ENCODE measurements around the gene ARHGEF25. TPM values are rescaled to one million over a fixed set of nuclear protein-coding genes. Genes with fewer than 3 reads are reported as not detected.
"Not testable (repeated sequence)": the region's sequence is repeated elsewhere in the genome, so short reads cannot be mapped to it uniquely, and the experiment has no call there.

The ARHGEF25 gene
- polyA plus RNA-seq, 3 donors: 26.7 to 31.4 (median 27.8) TPM

DNA sequence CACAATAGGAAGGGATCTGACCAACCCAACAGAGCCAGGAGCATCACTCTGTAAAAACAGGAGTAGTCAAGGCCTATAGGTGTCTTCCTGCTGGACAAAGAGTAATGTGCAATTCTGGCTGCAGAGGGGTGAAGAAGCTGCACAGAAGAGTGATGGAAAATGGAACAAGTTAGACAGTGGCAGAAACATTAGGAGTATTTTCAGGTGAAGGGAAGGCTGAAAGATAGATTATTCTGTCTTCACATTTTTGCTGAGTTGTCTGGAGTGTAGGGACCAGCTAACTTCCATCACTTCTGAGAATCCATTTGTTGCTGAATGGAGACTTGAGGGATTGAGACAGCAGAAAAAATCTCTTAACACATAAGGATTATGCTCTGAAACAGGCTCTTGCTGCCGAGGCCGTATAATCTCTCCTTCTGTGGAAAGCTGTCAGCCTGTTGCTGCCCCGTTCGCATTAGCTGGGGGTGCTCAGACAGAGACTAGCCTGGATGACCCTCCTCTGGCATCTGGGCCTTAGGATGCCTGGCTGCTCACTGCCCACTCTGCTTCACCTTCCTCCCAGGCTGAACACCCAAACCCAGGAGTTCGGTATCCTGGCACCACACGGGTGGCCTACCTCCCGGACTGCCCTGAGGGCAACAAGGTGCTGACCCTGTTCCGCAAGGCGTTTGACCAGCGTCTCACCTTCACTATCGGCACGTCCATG, 3.1 kb upstream of the ARHGEF25 start:
- DNase-seq (ENCODE audit: low read depth in 3 of 3, low spot score in 2 of 3): no peak

DNA sequence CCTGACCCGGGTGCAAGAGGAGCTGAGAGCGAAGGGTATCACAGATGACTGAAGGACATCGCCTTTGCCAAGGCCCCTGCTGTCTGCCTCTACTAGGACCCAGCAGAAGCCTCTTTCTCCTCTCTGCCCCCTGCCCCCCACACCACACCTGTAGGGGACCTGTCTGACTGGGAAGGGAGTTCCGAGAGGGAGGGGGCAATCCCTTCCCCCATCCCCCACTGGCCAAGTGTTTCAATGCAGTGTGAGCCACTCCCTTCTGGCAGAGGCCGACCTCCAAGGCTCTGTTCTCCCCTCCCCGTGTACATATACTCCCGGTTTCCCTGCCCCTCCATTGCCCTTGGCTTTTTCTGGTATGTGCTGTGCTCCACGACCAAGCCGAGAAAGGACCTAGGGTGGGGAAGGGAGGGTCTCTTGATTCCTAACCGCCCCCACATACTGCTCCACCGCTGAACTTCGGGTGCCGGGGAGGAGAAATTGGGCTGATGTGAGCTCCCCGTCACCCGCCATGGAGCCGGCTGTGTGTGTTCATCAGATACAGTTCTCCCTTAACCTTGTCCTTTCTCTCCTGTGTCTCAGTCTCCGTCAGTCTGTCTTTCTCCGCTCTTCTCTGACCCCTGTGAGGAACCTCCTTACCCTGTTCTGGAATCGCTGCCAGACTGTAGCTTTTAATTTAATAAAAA, 2.0 kb upstream of the ARHGEF25 start:
- no peak for DNase-seq (ENCODE audit: low read depth in 3 of 3, low spot score in 2 of 3)

DNA sequence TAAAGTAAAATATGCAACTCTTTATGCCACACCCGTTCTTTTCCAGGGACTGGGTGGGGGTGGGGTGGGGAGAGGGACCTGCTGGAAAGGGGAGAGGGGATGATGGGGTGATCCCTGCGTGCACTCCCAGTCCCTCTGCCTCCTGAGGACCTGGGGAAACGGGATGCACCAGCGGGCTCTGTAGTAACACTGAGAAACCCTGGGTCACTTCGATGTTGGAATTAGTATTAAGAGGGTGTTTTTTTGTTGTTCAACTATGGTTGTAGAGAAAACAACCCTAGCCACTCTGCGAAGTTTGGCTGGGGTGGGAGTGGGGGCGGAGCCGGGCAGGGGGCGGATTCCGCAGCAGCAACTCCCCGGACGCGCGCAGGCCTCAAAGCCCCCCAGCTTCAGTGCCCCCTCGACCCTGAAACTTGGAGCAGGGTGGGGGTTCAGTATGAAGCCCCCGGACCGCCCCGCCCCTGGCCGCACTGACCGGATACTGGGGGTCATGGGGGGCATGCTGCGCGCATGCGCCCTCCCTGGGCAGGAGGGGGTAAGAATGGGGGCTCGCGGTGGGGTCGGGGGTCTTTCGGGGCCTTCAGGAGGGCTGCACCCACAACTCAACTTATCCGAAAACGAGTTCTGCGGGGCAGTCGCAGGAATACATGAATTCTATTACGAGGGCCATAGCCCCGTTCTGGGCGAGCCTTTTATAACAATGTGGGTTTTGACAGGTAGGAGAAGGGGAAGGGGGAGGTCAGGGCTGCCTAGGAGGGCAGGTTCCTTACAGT, 1.3 kb upstream of the ARHGEF25 start:
- DNase-seq (ENCODE audit: low read depth in 3 of 3, low spot score in 2 of 3): no peak

DNA sequence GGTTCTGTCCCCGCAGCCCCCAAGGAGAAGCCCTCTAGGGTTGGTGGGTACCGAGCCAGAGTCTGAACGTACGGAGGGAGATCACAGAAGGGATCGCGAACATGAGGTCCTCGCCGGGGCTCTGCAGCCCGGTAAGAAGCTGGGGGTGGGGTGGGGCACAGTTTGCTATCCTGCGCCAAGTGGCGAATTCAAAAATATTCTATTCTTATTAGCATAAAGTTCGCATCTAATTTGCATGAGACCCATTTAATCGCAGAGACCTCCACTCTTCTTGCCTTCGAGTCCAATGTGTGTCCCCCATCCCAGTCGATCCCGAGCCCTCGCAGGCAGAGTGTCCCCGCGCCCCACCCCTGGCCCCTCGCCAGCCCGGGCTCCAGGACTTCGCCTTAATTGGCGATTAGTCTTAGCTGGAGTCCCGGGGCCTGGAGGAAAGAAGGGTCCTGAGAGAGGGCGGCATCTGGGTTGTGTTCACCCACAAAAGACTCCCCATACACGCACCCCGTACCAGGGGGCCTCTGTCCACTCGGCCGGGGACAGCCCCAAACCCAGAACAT, 604 bp upstream of the ARHGEF25 start:
- no peak for DNase-seq (ENCODE audit: low read depth in 3 of 3, low spot score in 2 of 3)

DNA sequence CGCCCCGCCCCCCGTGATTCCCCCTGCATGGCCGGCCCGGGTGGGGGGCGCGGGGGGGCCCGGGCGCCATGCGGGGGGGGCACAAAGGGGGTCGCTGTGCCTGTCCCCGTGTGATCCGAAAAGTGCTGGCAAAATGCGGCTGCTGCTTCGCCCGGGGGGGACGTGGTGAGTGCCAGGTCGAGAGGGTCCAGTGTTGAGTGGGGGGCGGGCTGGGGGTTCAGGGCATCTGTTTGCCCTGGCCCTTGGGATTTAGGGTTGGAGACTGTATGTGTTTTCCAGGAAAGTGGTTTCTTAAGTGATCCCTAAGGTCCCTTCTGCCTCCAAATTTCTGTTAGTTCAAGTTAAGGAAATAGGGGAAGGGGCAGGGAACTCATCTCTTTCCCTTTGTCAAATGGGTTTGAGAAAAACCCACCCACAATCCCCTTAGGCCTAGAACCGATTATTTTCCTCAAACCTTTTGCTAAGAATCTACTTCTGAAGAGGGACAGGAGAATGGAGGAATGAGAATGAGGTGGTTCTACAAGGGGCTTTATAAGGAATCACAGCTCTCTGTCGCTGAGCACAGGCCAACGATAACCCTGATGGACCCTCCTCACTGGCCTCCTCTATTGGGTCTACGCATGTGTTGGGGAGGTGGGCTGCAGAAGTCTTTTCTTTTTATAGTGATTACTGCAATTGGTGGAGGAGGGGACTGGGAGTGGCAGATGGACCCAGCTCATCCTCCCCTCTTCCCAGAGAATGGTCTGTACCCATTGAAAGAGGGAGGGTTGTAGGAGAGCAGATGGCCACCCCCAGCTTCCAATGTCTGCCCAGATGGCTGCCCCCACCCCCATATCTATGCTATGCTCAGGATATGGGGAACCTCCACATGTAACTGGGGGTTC, 834 bp downstream of the ARHGEF25 start:
- no peak for DNase-seq (ENCODE audit: low read depth in 3 of 3, low spot score in 2 of 3)

DNA sequence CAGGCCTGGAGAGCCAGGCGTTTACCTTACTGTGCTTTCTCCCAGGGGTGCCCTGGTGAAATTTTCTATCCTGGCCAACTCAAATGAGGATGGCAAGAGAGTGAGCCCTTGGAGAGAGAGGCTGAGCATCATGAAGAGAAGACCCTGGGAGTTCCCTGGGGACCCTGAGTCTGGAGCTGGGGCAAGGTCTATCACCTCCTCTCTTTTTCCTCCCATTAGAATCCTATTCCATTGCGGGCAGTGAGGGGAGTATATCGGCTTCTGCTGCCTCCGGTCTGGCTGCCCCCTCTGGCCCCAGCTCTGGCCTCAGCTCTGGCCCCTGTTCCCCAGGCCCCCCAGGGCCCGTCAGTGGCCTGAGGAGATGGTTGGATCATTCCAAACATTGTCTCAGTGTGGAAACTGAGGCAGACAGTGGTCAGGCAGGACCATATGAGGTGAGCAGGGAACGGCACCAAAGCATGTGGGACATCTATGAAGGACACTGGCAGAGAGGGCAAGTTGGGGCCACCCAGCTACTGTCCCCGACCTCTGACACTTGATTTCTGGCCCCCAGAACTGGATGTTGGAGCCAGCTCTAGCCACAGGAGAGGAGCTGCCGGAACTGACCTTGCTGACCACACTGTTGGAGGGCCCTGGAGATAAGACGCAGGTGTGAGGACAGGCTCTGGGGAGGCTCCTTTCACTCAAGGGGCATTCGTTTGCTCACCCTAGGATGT, 1.6 kb downstream of the ARHGEF25 start:
- no peak for DNase-seq (ENCODE audit: low read depth in 3 of 3, low spot score in 2 of 3)

DNA sequence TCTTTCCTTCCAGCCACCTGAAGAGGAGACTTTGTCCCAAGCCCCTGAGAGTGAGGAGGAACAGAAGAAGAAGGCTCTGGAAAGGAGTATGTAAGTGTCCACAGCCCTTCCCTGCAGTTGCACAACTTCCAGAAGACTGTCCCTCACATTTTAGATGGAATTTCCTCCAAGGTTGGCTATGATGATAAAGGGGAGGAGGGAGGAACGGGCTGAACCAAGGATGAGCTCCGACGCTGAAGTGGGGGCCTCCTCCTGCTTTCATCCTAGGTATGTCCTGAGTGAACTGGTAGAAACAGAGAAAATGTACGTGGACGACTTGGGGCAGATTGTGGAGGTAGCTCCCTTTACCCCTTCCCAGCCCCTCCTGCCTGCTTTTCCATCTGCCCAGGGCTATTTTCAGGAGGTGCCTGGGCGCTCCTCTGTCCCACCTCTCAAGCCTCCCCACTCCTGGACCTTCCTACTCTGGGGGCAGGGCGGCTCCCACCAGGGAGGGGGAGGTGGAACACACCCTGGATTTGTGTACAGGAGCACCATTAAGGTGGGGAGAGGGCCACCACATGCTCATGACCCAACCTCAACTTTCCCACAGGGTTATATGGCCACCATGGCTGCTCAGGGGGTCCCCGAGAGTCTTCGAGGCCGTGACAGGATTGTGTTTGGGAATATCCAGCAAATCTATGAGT, 2.3 kb downstream of the ARHGEF25 start:
- DNase-seq (ENCODE audit: low read depth in 3 of 3, low spot score in 2 of 3): no peak

DNA sequence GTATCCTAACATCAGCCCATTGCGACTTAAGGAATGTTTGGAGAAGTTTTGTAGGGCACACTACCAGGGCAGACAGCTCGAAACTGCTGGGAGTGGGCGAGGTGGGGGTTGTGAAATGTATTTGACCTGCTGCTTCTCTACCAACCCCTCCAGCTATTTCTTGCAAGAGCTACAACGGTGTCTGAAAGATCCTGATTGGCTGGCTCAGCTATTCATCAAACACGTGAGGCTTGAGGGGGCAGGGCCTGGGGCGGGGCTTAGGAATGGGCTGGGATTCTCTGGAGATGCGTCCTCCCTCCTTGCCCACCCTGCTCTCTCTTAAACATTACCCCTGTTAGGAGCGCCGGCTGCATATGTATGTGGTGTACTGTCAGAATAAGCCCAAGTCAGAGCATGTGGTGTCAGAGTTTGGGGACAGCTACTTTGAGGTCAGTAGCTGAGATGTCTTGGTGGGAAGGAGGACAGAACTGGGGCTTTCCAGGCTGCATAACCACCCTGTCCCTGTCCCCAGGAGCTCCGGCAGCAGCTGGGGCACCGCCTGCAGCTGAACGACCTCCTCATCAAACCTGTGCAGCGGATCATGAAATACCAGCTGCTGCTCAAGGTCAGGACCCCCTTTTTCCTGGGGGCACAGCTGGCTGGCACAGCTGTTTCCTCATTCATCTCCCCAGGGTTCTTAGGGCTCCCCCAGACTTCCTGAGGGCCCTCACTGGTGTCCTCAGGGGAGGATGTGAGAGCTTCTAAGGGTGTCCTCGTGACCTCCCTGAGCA, 3.1 kb downstream of the ARHGEF25 start:
- no peak for DNase-seq (ENCODE audit: low read depth in 3 of 3, low spot score in 2 of 3)

DNA sequence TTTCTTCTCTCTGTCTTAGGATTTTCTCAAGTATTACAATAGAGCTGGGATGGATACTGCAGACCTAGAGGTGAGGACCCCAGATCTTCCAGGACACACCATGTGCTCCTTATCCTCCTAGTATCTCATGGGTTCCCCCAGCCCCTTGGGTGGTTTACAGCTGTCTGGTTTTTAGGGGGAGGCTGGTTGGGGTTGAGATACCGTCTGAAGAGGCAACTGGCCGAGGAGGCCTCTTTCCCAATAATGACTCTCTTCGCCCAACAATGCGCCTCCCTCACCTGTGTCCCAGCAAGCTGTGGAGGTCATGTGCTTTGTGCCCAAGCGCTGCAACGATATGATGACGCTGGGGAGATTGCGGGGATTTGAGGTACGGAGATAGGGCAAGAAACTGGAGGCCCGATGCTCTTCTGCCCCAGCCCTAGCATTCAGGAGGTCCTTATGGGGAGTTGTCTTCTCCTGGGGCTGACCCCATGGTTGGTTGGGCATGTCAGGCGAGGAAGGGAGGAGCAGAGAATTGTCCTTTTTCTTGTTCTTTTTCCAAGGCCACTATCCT, 3.8 kb downstream of the ARHGEF25 start:
- DNase-seq (ENCODE audit: low read depth in 3 of 3, low spot score in 2 of 3): no peak

DNA sequence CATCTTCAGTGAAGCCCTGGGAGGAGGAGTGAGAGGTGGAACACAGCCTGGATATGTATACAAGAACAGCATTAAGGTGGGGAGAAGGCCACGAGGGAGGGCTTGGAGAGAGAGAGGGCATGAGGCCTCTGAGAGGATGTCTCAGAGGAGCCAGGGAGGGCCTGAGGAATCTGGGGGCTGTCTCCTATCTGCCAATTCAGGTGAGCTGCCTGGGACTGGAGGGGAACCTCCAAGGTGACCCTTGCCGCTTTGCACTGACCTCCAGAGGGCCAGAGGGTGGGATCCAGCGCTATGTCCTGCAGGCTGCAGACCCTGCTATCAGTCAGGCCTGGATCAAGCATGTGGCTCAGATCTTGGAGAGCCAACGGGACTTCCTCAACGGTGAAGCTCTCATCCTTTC, 4.4 kb downstream of the ARHGEF25 start:
- no peak for DNase-seq (ENCODE audit: low read depth in 3 of 3, low spot score in 2 of 3)

DNA sequence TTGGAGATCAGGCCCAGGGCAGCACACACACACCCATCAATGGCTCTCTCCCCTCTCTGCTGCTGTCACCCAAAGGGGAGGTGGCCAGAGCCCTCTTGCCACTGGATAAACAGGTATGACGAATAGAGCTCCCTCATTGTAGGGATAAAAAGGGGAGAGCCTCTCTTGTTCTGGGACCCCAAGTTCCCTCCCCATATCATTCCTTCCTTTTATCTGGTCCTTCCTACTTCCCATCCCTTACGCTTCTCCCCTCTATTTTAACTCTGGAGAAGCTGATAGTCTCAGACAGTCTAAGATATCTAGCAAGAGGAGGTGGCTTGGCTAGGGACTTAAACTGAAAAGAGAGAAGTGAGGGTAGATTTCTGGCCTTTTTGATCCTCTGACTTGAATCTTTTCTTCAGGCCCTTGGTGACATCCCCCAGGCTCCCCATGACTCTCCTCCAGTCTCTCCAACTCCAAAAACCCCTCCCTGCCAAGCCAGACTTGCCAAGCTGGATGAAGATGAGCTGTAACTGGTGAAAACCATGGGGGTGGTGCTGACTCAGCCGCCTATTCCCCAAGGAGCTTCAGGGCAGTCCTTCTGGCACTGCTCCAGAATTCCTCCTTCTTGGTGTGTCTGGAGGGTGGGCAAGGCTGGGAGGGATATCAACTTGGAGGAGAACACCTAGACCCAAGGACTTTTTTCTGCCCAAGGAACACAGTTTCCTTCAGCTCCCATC, 5.3 kb downstream of the ARHGEF25 start:
- no peak for DNase-seq (ENCODE audit: low read depth in 3 of 3, low spot score in 2 of 3)

DNA sequence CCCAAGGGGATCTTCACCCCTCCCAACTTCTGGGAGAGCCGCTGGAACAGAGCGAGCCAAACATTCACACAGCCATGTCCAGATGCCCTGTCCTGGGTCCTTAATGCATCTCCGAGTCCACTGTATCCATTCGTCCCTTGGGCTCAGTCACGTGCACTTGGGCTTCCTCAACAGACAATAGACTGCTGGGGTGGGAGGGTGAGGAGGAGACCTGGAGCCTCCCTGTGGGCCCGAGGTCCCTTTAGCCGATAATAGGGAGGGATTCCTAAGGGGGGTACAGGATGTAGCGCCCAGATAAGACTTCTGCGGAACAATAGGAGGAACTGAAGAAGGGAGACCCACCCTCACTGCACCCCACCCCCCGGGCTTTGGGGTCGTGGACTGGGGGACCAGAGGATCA, 6.7 kb downstream of the ARHGEF25 start:
- DNase-seq (ENCODE audit: low read depth in 3 of 3, low spot score in 2 of 3): no peak

DNA sequence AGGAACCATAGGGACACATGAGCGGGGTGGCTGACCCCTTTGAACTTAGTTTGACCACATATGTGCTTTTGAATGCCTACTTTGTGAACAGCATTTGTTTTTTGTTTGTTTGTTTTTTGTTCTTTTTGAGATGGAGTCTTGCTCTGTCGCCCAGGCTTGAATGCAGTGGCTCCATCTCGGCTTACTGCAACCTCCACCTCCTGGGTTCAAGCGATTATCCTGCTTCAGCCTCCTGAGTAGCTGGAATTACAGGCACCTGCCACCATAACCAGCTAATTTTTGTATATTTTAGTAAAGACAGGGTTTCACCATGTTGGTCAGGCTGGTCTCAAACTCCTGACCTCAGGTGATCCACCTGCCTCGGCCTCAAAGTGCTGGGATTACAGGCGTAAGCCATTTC, 7.2 kb downstream of the ARHGEF25 start:
- not testable (repeated sequence) for DNase-seq (ENCODE audit: low read depth in 3 of 3, low spot score in 2 of 3)

DNA sequence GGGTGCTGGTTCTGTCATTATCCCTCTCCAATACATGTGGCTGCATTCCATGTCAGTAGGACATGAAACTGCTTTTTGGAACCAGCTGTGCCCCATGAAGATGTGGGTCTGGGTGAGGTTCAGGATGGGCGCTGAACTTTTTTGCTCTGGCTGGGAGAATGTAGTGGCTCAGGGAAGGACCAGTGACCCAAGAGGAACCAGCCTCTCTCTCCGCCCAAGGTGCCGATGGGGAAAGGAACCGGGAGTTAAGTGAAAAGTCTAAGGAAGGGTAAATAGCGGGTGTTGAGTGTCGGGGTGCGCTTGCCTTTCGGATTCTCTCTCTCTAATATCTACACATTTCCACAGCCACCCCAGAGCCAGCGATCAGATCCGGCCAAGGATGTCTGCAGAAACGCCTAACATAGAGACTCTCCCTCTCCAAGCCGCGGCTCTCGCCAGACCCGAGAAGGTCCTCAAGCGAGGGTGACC, 7.8 kb downstream of the ARHGEF25 start:
- DNase-seq (ENCODE audit: low read depth in 3 of 3, low spot score in 2 of 3): no peak

DNA sequence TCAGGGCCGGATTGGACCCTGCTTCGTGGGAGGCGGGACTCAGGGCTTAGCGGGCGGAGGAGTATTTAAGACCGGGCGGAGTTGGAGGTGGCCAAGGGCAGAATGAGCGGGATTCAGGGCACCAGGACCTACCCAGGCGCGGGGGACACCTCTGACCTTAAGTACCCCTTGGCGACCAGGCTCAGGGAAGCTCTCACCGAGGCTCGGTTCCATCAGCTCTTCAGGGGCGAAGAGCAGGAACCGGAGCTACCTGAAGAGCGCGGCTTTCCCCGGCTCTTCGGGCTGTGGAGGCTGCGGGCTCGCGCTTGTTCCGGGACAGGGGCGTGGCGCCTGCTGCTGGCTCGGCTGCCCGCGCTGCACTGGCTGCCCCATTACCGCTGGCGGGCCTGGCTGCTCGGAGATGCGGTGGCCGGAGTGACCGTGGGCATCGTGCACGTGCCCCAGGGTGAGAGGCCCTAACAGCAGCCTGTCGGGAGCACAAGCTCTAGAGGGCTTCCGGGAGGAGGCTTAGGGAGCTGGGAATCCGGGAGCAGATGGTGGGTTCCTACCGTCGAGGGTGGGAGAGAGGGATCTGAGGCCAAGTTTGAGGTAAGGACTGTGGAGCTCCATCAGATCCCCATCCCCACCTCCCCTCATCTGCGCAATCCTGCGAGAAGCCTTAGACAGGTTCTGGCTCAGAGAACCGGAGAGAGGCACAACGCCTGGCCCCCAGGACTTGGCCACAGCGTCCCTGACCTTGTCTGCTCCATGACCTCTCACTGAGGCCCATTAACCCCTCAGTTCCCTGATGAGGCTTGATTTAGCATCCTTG, 8.4 kb downstream of the ARHGEF25 start:
- no peak for DNase-seq (ENCODE audit: low read depth in 3 of 3, low spot score in 2 of 3)

DNA sequence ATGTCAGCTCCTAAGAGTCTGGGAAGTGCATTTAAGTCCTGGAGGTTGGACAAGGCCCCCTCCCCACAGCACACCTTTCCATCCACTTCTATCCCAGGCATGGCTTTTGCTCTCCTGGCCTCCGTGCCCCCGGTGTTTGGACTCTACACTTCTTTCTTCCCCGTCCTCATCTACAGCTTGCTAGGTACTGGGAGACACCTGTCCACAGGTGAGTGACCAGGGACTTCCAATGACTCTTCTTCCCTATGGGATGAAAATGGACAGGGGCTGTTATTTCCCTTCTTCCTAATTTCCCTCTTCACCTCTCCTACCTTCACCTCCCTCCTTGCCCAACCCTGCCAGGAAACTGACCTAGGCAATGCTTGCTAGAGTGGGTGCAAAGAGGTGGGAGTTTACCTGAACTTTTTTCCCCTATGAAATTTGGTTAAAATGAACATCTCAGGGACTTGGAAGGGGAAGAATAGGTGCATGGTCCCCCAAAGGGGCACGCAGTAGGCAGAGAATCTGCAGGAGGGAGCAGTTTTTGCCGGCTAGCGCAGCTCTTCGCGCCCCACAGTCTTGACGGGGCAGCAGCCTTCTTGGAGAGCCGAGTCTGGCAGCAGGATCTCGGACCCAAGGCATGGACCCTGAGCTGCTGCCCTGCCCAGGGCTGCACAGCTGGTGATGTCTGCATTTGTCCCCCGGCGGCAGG, 9.2 kb downstream of the ARHGEF25 start:
- DNase-seq (ENCODE audit: low read depth in 3 of 3, low spot score in 2 of 3): no peak

Data from right renal cortex interstitium (tissue), 3 donors.